GM13977 (cell line): ENCODE results near the gene ATP13A3.

Experiments used
- DNase-seq: peaks from one replicate; pipeline ENCODE4 v3.0.0; 2012; ENCODE audit warnings: low spot score
- CTCF ChIP-seq: IDR thresholded peaks from 2 replicates; pipeline ENCODE4 v1.5.1; 2012; ENCODE audit warnings: mild to moderate bottlenecking, control low read depth; ENCODE audit not compliant: insufficient read depth; ENCODE audit errors: extremely low read depth, missing control alignments
- in situ Hi-C: fragments of 300-500 bp; cut with MboI; formaldehyde crosslinking; loops from one replicate; pipeline ENCODE4 v1.12.0; 2022; ENCODE audit warnings: low sequenced_read_pairs, low pct_unique_long_range_greater_than_20kb, mixed read lengths, inconsistent platforms; ENCODE audit not compliant: unreplicated experiment

ATP13A3 gene

GRCh38 chr3:194475978-194476377 is 10.8 kb downstream of the ATP13A3 start:
- in situ Hi-C loops = no loop called here
- no peak for TF ChIP-seq CTCF
- DNase-seq = no peak

GRCh38 chr3:194475138-194475932 is 11.5 kb downstream of the ATP13A3 start:
- no peak for DNase-seq
- in situ Hi-C loops = no loop called here
- TF ChIP-seq CTCF = no peak

GRCh38 chr3:194474675-194475074 is 12.1 kb downstream of the ATP13A3 start:
- DNase-seq = no peak
- no peak for TF ChIP-seq CTCF
- in situ Hi-C loops = no loop called here

- peak; percentile 98 for TF ChIP-seq CTCF
- in situ Hi-C loops = no loop called here
- DNase-seq = peak; percentile 34
Observed at GRCh38 chr3:194472290-194472920, 14.4 kb downstream of the ATP13A3 start.

GRCh38 chr3:194471863-194472262 is 14.9 kb downstream of the ATP13A3 start:
- in situ Hi-C loops = no loop called here
- no peak for TF ChIP-seq CTCF
- no peak for DNase-seq

GRCh38 chr3:194470615-194471014 is 16.2 kb downstream of the ATP13A3 start:
- no peak for DNase-seq
- in situ Hi-C loops = no loop called here
- TF ChIP-seq CTCF = no peak
